G401.6 (cell line): ENCODE data around the gene PLIN4.

Experiments used
- FAIRE-seq: peaks from 2 replicates; lab custom pipeline; 2012; peaks lifted over from hg19 to GRCh38; lab: Jason Lieb, UNC

The PLIN4 gene

GRCh38 chr19:4492337-4493103 lies 25.8 kb downstream of the PLIN4 start:
- FAIRE-seq: no peak

GRCh38 chr19:4491446-4491845 lies 26.8 kb downstream of the PLIN4 start:
- no peak for FAIRE-seq

GRCh38 chr19:4488496-4488895 lies 29.8 kb downstream of the PLIN4 start:
- FAIRE-seq: no peak

GRCh38 chr19:4487572-4487971 lies 30.7 kb downstream of the PLIN4 start:
- FAIRE-seq: no peak

GRCh38 chr19:4483385-4483784 lies 34.9 kb downstream of the PLIN4 start:
- FAIRE-seq: no peak

- FAIRE-seq: no peak
These were observed 35.4 kb downstream of the PLIN4 start for GRCh38 chr19:4482721-4483364.

GRCh38 chr19:4477034-4477801 lies 41.1 kb downstream of the PLIN4 start:
- FAIRE-seq: no peak

- peak; percentile 96 for FAIRE-seq
These were observed 43.7 kb downstream of the PLIN4 start for GRCh38 chr19:4474514-4475022.

- no peak for FAIRE-seq
These were observed 44.3 kb downstream of the PLIN4 start for GRCh38 chr19:4473763-4474513.

GRCh38 chr19:4473011-4473762 lies 45.1 kb downstream of the PLIN4 start:
- no peak for FAIRE-seq

GRCh38 chr19:4472174-4472974 lies 45.9 kb downstream of the PLIN4 start, which contains the start of gene HDGFL2:
Gene HDGFL2 (plus strand): TSS chr19:4472297. CDS start chr19:4472351, 54 bp downstream.
- no peak for FAIRE-seq

- FAIRE-seq: peak; percentile 100
These were observed 46.7 kb downstream of the PLIN4 start for GRCh38 chr19:4471403-4472173.

- FAIRE-seq: no peak
These were observed 50.5 kb downstream of the PLIN4 start for GRCh38 chr19:4467835-4468234.

GRCh38 chr19:4464815-4465581 lies 53.3 kb downstream of the PLIN4 start:
- FAIRE-seq: no peak

- peak; percentile 88 for FAIRE-seq
These were observed 60.5 kb downstream of the PLIN4 start, which contains the start of gene UBXN6 for GRCh38 chr19:4457654-4458395. Gene UBXN6 (minus strand): TSS chr19:4457794. CDS start chr19:4457697, 97 bp downstream.

GRCh38 chr19:4456843-4457653 lies 61.2 kb downstream of the PLIN4 start:
- no peak for FAIRE-seq

GRCh38 chr19:4456476-4456842 lies 61.8 kb downstream of the PLIN4 start:
- no peak for FAIRE-seq
